Islet of Langerhans (tissue), 1 donor: ENCODE results near the gene ZSWIM5.
A peak's percentile ranks its signal among the peaks of the same experiment; 100 is the strongest.
"Not testable (repeated sequence)": the region's sequence is repeated elsewhere in the genome, so short reads cannot be mapped to it uniquely, and the experiment has no call there.

Experiments used
- FAIRE-seq: peaks from one replicate; lab custom pipeline; 2011; peaks lifted over from hg19 to GRCh38; lab: Jason Lieb, UNC

ZSWIM5 gene

GRCh38 chr1:45084562-45084961 is 121.8 kb downstream of the ZSWIM5 start:
- no peak for FAIRE-seq

DNA sequence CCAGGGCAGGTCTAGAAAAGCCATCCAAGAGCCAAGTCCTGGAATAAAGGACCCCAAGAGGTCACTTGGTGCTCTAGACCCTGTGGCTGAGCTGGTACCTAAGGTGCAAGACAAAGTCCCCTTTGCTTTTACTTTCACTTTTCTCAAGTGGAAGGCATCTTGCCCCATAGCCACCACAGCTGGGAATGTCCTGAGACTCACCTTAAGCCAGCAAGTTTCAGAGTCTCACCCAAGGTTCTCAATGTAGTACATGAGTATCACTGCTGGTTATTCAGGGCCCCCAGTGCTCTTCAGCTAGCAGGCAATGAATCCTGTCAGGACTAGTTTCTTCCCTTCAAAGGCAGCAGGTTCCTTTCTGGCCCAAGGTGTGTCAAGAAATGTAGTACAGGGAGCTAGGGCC is 126.9 kb downstream of the ZSWIM5 start:
- no peak for FAIRE-seq

- not testable (repeated sequence) for FAIRE-seq
Measured at GRCh38 chr1:45076959-45077358, 129.4 kb downstream of the ZSWIM5 start.

GRCh38 chr1:45071567-45071966 is 134.8 kb downstream of the ZSWIM5 start:
- FAIRE-seq = no peak

DNA sequence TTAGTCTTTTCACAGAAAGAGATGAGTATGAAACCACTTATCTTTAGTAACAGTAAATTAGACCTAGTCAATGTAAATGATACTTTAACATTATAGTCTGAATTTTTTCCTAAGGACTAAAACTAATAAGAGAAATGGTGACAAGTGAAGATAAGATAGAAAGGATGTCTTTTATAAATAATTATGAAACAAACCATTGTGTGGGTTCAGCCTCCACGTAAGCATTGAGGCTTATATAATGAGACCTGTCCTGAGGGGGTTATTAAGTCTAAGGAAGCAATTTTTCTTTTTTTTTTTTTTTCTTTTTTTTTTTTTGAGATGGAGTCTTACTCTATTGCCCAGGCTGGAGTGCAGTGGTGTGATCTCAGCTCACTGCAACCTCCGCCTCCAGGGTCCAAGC is 138.6 kb downstream of the ZSWIM5 start:
- FAIRE-seq = no peak

- FAIRE-seq = no peak
Measured at GRCh38 chr1:45065083-45065482, 141.3 kb downstream of the ZSWIM5 start.

DNA sequence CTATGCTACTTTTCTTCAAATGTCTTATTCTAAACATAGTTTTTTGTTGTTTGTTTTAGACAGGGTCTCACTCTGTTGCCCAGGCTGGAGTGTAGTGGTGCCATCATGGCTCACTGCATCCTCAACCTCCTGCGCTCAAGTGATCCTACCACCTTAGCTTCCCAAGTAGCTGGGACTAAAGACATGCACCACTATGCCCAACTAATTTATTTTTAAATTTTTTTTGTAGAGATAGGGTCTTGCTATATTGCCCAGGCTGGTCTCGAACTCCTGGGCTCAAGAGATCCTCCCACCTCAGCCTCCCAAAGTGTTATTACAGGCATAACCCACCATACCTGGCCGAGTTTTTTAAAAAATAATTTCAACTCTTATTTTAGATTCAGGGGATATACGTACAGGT is 143.9 kb downstream of the ZSWIM5 start:
- not testable (repeated sequence) for FAIRE-seq

- FAIRE-seq = no peak
Measured at GRCh38 chr1:45059829-45060228, 146.6 kb downstream of the ZSWIM5 start.

DNA sequence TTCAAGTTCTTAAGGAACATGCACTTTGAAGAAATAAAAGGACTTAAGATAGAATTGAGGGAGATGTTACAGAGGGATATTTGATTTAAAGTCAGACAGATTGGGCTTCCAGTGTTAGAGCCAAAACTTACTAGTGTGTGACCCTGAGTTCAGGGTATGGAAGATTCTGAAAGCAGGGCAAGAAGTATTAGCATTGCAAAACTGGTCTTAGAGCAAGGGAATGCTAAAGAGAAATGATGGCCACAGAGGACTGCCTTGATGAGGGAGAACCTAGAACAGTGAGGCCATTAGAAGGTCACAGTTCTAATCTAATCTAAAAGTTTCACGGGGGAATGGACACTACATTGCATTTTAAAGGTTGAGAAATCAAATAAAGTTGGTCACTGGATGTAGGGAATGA is 148.9 kb downstream of the ZSWIM5 start:
- no peak for FAIRE-seq

DNA sequence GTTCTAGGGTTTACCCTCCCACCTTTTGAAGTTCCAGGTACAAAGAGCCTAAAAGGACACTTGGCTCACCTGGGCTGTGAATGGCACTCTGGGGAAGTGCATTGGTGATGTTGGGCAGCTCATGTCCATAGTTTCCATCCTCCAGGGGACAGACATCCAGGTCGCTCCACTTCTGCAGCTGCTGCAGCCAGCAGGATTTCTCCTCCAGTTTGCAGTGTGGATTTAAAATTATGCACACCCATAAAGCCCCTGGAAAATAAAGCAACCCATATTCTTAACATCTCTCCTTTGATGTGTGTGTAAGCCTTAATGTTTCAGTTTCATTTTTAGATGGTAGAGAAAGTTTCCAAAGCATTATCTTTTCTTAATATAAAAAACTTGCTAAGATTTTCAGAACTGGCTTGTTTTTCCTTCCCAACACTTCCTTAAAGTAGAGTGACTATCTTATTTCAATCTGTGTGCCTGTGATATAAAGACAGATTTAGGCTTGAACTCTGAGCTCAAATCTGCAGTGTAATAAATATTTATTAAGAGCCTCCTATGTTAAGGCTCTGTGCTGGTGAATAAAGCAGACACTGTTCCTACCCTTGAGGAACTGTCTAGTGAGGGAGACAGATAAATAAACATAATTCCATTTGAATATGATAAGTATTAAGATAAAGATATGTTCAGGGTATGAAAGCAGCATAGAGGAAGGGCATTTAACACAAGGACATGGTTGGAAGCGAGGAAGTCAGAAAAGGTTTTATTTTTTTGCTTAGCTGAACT is 155.2 kb downstream of the ZSWIM5 start:
- no peak for FAIRE-seq

DNA sequence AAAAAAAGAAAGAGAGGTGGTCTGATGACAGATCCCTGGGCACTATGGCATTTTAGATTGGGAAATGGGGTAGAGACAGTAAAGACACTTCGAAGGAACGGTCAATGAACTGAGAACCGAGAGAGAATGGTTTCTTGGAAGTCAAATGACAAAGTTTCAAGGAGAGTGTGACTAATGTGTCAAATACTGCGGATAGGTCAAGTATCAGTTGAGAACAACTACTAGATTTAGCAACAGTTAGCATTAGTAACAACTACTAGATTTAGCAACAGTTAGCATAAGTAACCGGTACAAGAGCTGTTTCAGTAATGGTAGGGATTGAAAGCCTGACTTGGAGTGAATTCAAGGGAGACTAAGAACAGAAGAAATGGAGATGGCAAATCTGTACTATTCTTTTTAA is 159.4 kb downstream of the ZSWIM5 start:
- no peak for FAIRE-seq

DNA sequence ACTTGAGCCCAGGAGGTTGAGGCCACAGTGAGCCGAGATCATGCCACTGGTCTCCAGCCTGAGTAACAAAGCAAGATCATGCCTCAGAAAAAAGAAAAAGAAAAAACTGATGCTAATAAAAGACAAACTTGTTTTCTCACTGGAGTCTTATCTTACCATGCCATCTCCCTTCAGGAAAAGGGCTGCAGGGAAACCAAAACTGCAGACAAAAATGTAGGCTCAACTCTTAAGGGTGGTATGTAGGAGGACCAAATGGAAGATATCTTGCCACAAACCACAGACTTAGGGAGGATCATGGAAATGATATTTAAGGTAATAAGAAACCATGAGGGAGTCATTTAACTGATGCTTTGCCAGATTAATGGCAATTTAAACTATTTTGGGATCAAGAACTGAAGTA is 161.5 kb downstream of the ZSWIM5 start:
- FAIRE-seq = no peak

DNA sequence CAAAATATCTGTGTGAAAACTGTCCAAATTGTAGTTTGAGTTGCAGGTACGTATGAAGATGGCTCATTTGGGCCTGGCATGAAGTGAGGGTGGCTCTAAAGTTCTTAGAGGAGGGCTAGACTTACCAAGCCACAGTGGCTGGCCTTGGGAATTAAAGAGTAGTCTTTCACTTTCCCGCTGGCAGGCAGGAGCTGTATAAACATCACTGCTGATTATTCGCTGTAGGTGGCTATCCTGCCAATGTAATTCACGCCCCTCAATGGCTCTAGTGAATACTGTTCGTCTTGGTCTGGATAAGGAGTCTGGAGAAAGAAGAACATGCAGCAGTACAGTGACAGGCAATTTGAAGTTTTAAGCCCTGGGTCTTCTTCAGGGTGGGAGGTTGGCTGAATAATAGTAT is 163.3 kb downstream of the ZSWIM5 start:
- no peak for FAIRE-seq

DNA sequence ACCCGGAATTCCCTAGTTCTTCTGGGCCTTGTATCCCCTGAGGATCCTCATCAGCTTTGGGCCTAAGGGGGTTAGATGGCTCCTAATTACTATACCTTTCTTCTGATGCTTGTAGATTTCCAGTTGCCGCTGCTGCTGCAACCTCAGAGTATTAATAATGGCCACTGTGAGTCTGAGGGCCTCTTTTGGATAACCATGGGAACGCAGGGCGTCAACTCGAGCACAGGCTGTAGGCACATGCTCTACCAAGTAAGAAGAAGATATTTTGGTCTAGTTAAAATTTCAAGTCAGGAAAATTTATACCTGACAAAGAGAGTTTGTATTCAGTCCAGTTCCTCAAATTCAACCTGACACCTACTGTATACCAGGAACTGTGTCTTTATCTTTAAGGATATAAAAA is 166.1 kb downstream of the ZSWIM5 start:
- no peak for FAIRE-seq

DNA sequence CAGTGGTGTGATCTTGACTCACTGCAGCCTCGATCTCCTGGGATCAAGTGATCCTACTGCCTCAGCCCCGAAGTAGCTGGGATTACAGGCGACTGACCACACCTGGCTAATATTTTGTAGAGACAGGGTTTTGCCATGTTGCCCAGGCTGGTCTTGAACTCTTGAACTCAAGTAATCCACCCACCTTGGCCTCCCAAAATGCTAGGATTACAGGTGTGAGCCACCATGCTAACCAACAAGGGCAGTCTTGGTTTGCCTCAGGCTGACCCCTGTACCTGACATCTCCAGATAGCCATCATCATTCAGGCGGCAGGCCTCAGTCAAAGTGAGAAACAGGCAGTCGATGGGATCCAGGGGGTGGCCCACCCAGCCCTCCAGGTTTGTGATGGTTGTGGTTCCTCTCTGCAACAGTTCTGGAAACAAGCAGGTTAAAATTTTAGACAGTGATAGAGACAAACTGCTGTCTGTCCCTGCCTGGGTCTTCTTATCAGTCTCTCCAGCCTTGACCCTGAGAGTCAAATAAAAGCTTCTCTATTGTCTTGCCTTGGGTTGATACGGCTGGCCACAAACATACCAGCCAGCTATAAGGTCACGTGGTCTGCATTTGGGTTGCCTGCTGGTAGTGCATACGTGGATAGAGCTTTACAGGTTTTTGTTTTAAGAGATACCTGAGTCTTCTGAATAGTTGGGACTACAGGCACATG is 167.6 kb downstream of the ZSWIM5 start:
- FAIRE-seq = no peak

DNA sequence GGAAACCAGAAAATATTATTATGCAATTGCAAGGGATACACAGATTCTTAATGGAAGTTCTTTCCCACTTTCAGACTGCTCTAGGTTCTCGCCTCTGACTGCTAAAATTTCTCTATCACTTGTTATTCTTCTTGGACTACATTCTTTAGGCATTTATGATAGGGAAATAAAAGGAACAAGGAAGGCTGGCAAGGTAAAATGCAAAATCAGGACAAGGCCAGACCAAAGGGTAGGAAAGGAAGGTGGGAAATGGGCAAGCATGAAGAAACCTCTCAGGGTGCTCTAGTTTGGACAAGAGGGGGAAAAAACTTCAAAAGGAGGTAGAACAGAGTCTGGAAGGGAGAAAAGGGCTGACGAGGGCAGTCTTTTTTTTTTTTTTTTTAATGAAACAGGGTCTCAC is 168.2 kb downstream of the ZSWIM5 start:
- no peak for FAIRE-seq

- FAIRE-seq = no peak
Measured at GRCh38 chr1:45037456-45037855, 168.9 kb downstream of the ZSWIM5 start.

GRCh38 chr1:45035631-45036301 is 170.6 kb downstream of the ZSWIM5 start:
- FAIRE-seq = no peak

DNA sequence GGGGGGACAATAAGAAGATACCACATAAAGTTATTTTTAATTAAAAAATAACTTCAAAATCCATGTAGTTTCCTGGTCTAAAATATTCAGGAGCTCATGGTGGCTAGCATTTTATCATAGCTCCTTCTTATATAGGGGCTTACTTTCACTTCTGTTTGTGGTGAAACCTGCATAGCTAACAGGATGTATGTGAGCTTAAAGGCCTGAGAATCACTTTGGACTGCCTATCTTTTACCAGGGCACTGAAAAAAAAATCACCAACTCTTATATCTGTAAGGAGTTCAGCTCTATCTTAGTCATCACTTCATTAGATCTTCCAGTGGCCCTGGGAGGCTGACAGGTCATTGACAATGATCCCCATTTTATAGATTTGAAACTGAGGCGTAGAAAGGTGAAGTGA is 173.0 kb downstream of the ZSWIM5 start:
- no peak for FAIRE-seq

DNA sequence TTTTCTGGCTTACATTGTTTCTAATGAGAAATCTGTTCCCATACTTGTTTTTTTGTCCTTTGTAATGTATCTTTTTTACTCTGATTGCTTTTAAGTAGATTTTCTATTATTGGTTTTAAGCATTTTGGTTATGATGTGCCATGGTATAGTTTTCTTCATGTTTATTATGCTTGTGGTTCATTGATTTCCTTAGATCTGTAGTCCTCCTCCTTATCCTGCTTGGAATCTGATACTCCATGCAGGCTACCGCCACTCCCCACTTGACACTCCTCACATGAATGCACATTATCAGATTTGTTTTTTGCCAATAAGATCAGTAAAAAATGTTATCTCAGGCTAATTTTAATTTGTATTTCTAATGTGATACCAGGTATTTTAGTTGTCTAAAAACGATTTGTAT is 173.6 kb downstream of the ZSWIM5 start:
- FAIRE-seq = no peak

DNA sequence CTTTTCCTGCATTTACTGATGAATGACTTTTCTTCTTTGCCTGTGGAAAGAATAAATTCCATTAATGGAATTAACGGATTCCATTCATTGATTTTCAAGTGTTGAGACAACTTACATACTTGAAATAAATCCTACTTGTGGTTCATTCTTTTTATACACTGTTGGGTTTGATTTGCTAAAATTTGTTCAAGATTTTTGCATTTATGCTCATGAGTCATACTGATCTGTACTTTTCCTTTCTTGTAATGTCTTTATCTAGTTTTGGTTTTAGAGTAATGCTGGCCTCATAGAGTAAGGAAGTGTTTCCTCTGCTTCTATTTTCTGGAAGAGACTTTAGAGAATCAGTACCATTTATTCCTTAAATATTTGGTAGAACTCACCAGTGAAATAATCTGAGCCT is 180.0 kb downstream of the ZSWIM5 start:
- FAIRE-seq = no peak

DNA sequence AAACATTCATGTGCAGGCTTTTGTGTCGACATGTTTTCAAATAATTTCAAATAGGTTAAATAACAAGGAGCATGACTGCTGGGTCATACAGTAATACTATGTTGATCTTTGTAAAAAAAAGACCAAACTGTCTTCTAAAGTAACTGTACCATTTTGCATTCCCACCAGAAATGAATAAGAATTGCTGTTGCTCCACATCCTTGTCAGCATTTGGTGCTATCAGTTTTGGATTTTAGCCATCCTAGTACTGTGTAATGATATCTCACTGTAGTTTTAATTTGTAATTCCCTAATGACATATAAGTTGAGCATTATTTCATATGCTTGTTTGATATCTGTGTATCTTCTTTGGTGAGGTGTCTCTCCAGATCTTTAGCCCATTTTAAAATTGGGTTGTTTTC is 182.7 kb downstream of the ZSWIM5 start:
- FAIRE-seq = no peak

DNA sequence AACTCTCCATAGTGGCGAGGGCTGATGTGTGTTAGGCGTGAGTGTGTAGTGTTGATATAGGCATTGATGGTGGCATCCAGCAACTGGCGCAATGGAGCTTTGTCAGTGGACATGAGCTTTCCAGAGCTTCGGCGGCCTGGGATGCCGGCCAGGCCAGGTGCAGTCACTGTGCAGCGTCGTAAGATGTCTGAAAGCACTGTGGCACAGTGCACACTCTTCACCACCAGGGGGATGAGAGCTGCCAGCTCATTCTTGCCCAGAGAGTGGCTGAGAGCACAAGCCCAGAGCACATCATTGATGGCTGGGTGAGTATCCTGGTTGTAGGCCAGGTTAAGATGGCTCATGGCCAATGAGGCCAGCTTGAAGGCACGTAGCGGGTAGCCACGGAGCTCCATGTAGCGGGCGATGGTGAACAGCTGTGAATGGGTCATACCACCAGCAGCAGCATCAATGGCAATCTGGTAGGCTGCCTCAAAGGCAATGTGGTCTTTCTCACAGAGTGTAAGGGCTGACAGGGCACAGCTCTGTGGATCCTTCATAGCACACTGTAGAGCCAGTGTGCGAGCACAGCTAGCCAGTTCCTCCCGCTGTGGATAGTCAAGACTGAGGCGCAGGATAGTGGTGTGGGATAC is 187.7 kb downstream of the ZSWIM5 start:
- peak; percentile 49 for FAIRE-seq
